MM.1S (cell line): ENCODE data around the gene PDF.

Source experiments
- DNase-seq: peaks from one replicate; pipeline ENCODE4 v3.0.0-alpha.2; 2015
- H2AFZ ChIP-seq: fragments of 300-600 bp; sonication (generic); 2 replicates; pipeline ENCODE4 v1.6.0; 2016; ENCODE audit warnings: antibody characterized with exemption, low read length
- H3F3A ChIP-seq: fragments of 300-600 bp; sonication (generic); 2 replicates; pipeline ENCODE4 v1.6.1; 2016; ENCODE audit warnings: mild to moderate bottlenecking, antibody characterized with exemption, low read length, moderate library complexity, mixed read lengths; ENCODE audit not compliant: insufficient read depth
- H3K27ac ChIP-seq: fragments of 300-600 bp; sonication (generic); 2 replicates; pipeline ENCODE4 v1.5.1; 2016; ENCODE audit warnings: mild to moderate bottlenecking, low read length
- H3K27me3 ChIP-seq: fragments of 300-600 bp; sonication (generic); replicated peaks from 2 replicates; pipeline ENCODE4 v1.6.0; 2016; ENCODE audit warnings: low read length; ENCODE audit not compliant: insufficient read depth
- H3K36me3 ChIP-seq: fragments of 300-600 bp; sonication (generic); replicated peaks from 2 replicates; pipeline ENCODE4 v1.6.1; 2016; ENCODE audit warnings: mild to moderate bottlenecking, low read length, mixed read lengths; ENCODE audit not compliant: insufficient read depth
- H3K4me1 ChIP-seq: fragments of 300-600 bp; sonication (generic); 2 replicates; pipeline ENCODE4 v1.6.1; 2016; ENCODE audit warnings: low read length, mixed read lengths
- H3K4me2 ChIP-seq: fragments of 300-600 bp; sonication (generic); 2 replicates; pipeline ENCODE4 v1.6.0; 2016; ENCODE audit warnings: low read depth, low read length
- H3K4me3 ChIP-seq: fragments of 300-600 bp; sonication (generic); 2 replicates; pipeline ENCODE4 v1.5.1; 2016; ENCODE audit warnings: low read length, mixed read lengths
- H3K79me2 ChIP-seq: fragments of 300-600 bp; sonication (generic); 2 replicates; pipeline ENCODE4 v1.6.1; 2016; ENCODE audit warnings: mixed run types, low read length, mixed read lengths
- H3K9ac ChIP-seq: fragments of 300-600 bp; sonication (generic); 2 replicates; pipeline ENCODE4 v1.6.1; 2016; ENCODE audit warnings: low read length, mixed read lengths
- H3K9me2 ChIP-seq: fragments of 300-600 bp; sonication (generic); replicated peaks from 2 replicates; pipeline ENCODE4 v1.6.1; 2016; ENCODE audit warnings: mild to moderate bottlenecking, low read length, mixed read lengths; ENCODE audit not compliant: insufficient read depth
- H3K9me3 ChIP-seq: fragments of 300-600 bp; sonication (generic); replicated peaks from 2 replicates; pipeline ENCODE4 v1.6.1; 2016; ENCODE audit warnings: mild to moderate bottlenecking, low read length, mixed read lengths; ENCODE audit not compliant: insufficient read depth
- H4K20me1 ChIP-seq: fragments of 300-600 bp; sonication (generic); 2 replicates; pipeline ENCODE4 v1.6.1; 2016; ENCODE audit warnings: mild to moderate bottlenecking, low read length, moderate library complexity, mixed read lengths; ENCODE audit not compliant: insufficient read depth
- CTCF ChIP-seq: fragments of 300-600 bp; sonication (generic); IDR thresholded peaks from 2 replicates; pipeline ENCODE4 v1.5.1; 2016; ENCODE audit warnings: antibody characterized with exemption, low read length, mixed read lengths
- EZH2 ChIP-seq: fragments of 300-600 bp; sonication (generic); optimal IDR thresholded peaks from 2 replicates; pipeline ENCODE3; 2017; ENCODE audit warnings: low read depth, mild to moderate bottlenecking, antibody characterized with exemption, low read length, mixed read lengths
- EZH2phosphoT487 ChIP-seq: fragments of 300-600 bp; sonication (generic); IDR thresholded peaks from 2 replicates; pipeline ENCODE4 v1.6.1; 2018; ENCODE audit warnings: antibody characterized with exemption, low read length

The PDF gene

GRCh38 chr16:69348222-69348621, 17.8 kb upstream of the PDF start:
- no peak overlapping the region for H3K9ac ChIP-seq
- 0 out of 2 replicates have a peak, but pooled peaks cover 5% of the 10 kb centered on the region for H3F3A ChIP-seq
- H2AFZ ChIP-seq: no peak overlapping the region
- no peaks in the 10 kb centered on the region for H4K20me1 ChIP-seq
- no peak overlapping the region for H3K27ac ChIP-seq
- no peaks in the 10 kb centered on the region for H3K4me1 ChIP-seq
- H3K27me3 ChIP-seq: no peaks in the 10 kb centered on the region
- H3K36me3 ChIP-seq: no peaks in the 10 kb centered on the region
- no peak for DNase-seq
- H3K79me2 ChIP-seq: 0 out of 2 replicates have a peak, but pooled peaks cover 4% of the 10 kb centered on the region
- H3K4me3 ChIP-seq: no peak overlapping the region
- H3K4me2 ChIP-seq: no peak overlapping the region
- TF ChIP-seq EZH2 (no peak), CTCF (no peak), EZH2phosphoT487 (no peak)
- no peaks in the 10 kb centered on the region for H3K9me3 ChIP-seq
- no peaks in the 10 kb centered on the region for H3K9me2 ChIP-seq

GRCh38 chr16:69346683-69347082, 16.3 kb upstream of the PDF start:
- no peak for DNase-seq
- no peaks in the 10 kb centered on the region; the same call in 1 of the 2 replicates for H3K36me3 ChIP-seq

GRCh38 chr16:69345923-69346322, 15.5 kb upstream of the PDF start:
- Histone ChIP-seq H3K79me2 (peaks cover 18% of the 10 kb centered on the region), H3K4me3 (no peak overlapping the region), H3K27me3 (no peaks in the 10 kb centered on the region), H3F3A (0 out of 2 replicates have a peak, but pooled peaks cover 5% of the 10 kb centered on the region), H3K4me2 (no peak overlapping the region), H3K9ac (no peak overlapping the region), H3K4me1 (0 out of 2 replicates have a peak, but pooled peaks cover 5% of the 10 kb centered on the region), H3K36me3 (peaks cover 6% of the 10 kb centered on the region; the same call in 1 of the 2 replicates), H2AFZ (no peak overlapping the region), H3K27ac (no peak overlapping the region), H4K20me1 (no peaks in the 10 kb centered on the region), H3K9me2 (no peaks in the 10 kb centered on the region), H3K9me3 (no peaks in the 10 kb centered on the region)
- no peak for DNase-seq
- TF ChIP-seq EZH2: no peak
- TF ChIP-seq EZH2phosphoT487: no peak
- TF ChIP-seq CTCF: no peak

More at GRCh38 chr16:69346683-69347082, 16.3 kb upstream of the PDF start:
- H3K9ac ChIP-seq: no peak overlapping the region
- H3K79me2 ChIP-seq: peaks cover 10% of the 10 kb centered on the region
- H3K9me2 ChIP-seq: no peaks in the 10 kb centered on the region
- 0 out of 2 replicates have a peak, but pooled peaks cover 5% of the 10 kb centered on the region for H3F3A ChIP-seq
- no peaks in the 10 kb centered on the region for H3K4me1 ChIP-seq
- no peak overlapping the region for H3K4me2 ChIP-seq
- no peaks in the 10 kb centered on the region for H4K20me1 ChIP-seq
- no peak overlapping the region for H3K27ac ChIP-seq
- no peak overlapping the region for H2AFZ ChIP-seq
- H3K9me3 ChIP-seq: no peaks in the 10 kb centered on the region
- H3K4me3 ChIP-seq: no peak overlapping the region
- TF ChIP-seq EZH2phosphoT487 (no peak), EZH2 (no peak), CTCF (no peak)
- H3K27me3 ChIP-seq: no peaks in the 10 kb centered on the region
